SU-DHL-6 (cell line): Measurements from ENCODE around the gene ZNF30.

ENCODE experiments used
- H2AFZ ChIP-seq: fragments of 200-600 bp; sonication (generic); 2 replicates; pipeline ENCODE4 v1.6.1; 2014; ENCODE audit warnings: low read depth, mild to moderate bottlenecking, moderate library complexity, mixed read lengths, antibody characterized with exemption, low read length; ENCODE audit not compliant: severe bottlenecking
- H3F3A ChIP-seq: fragments of 200-600 bp; shearing (Covaris generic); 2 replicates; pipeline ENCODE4 v1.6.0; 2016; ENCODE audit warnings: antibody characterized with exemption, mild to moderate bottlenecking; ENCODE audit not compliant: insufficient read depth
- H3K27ac ChIP-seq: fragments of 200-600 bp; sonication (generic); 2 replicates; pipeline ENCODE4 v1.5.1; 2016; ENCODE audit warnings: low read depth, mild to moderate bottlenecking, low read length, moderate library complexity, mixed read lengths
- H3K27me3 ChIP-seq: fragments of 200-600 bp; sonication (generic), shearing (Covaris generic); 2 replicates; pipeline ENCODE4 v1.6.0; 2014; ENCODE audit warnings: mild to moderate bottlenecking, low read length
- H3K36me3 ChIP-seq: fragments of 200-600 bp; sonication (generic); 2 replicates; pipeline ENCODE4 v1.6.1; 2014; ENCODE audit warnings: mild to moderate bottlenecking, low read length, mixed read lengths
- H3K4me2 ChIP-seq: fragments of 300-600, 200-600 bp; shearing (Covaris generic), sonication (generic); 2 replicates; pipeline ENCODE4 v1.6.0; 2014; ENCODE audit warnings: low read length, low read depth, mild to moderate bottlenecking; ENCODE audit not compliant: poor library complexity, severe bottlenecking
- H3K4me3 ChIP-seq: fragments of 200-600 bp; sonication (generic); 2 replicates; pipeline ENCODE4 v1.5.1; 2014; ENCODE audit warnings: antibody characterized with exemption, low read length, mild to moderate bottlenecking, mixed read lengths; ENCODE audit not compliant: insufficient read depth, poor library complexity, severe bottlenecking
- H3K79me2 ChIP-seq: fragments of 200-600 bp; sonication (generic); 2 replicates; pipeline ENCODE4 v1.6.1; 2014; ENCODE audit warnings: mild to moderate bottlenecking, low read length, moderate library complexity; ENCODE audit not compliant: insufficient read depth
- H3K9ac ChIP-seq: fragments of 200-600 bp; sonication (generic); 2 replicates; pipeline ENCODE4 v1.7.0; 2014; ENCODE audit warnings: mild to moderate bottlenecking, low read length
- H3K9me2 ChIP-seq: fragments of 200-600 bp; sonication (generic); replicated peaks from 2 replicates; pipeline ENCODE4 v1.6.1; 2014; ENCODE audit warnings: low read length; ENCODE audit not compliant: insufficient read depth
- H3K9me3 ChIP-seq: fragments of 200-600 bp; sonication (generic); 2 replicates; pipeline ENCODE4 v1.6.1; 2014; ENCODE audit warnings: low read length, mixed read lengths; ENCODE audit not compliant: insufficient read depth
- H4K20me1 ChIP-seq: fragments of 200-600 bp; sonication (generic); 2 replicates; pipeline ENCODE4 v1.6.1; 2014; ENCODE audit warnings: low read depth, mild to moderate bottlenecking, antibody characterized with exemption, low read length, moderate library complexity, mixed read lengths
- EZH2phosphoT487 ChIP-seq: fragments of 200-600 bp; sonication (generic), shearing (Covaris generic); conservative IDR thresholded peaks from 2 replicates; pipeline ENCODE4 v1.6.1; 2018; ENCODE audit warnings: mild to moderate bottlenecking, antibody characterized with exemption, low read length, moderate library complexity, mixed read lengths
- TF ChIP-seq, protein P1 (sequence below): fragments of 200-600 bp; sonication (generic); IDR thresholded peaks from one replicate; pipeline ENCODE4 v1.5.1; 2017; ENCODE audit warnings: antibody characterized with exemption, mild to moderate bottlenecking, low read length, moderate library complexity; ENCODE audit not compliant: insufficient read depth, poor library complexity, severe bottlenecking

The ZNF30 gene

GRCh38 chr19:34994286-34994642 is 67.6 kb downstream of the ZNF30 start:
- H3K27me3 ChIP-seq = no peaks in the 10 kb centered on the region
- no peaks in the 10 kb centered on the region for H4K20me1 ChIP-seq
- no peaks in the 10 kb centered on the region for H3F3A ChIP-seq
- no peaks in the 10 kb centered on the region for H3K36me3 ChIP-seq
- H2AFZ ChIP-seq = no peak overlapping the region
- no peaks in the 10 kb centered on the region for H3K9me3 ChIP-seq
- H3K9me2 ChIP-seq = no peaks in the 10 kb centered on the region
- no peak overlapping the region for H3K27ac ChIP-seq
- H3K9ac ChIP-seq = no peak overlapping the region
- H3K4me2 ChIP-seq = no peak overlapping the region
- no peaks in the 10 kb centered on the region for H3K79me2 ChIP-seq
- TF ChIP-seq, protein P1, sequence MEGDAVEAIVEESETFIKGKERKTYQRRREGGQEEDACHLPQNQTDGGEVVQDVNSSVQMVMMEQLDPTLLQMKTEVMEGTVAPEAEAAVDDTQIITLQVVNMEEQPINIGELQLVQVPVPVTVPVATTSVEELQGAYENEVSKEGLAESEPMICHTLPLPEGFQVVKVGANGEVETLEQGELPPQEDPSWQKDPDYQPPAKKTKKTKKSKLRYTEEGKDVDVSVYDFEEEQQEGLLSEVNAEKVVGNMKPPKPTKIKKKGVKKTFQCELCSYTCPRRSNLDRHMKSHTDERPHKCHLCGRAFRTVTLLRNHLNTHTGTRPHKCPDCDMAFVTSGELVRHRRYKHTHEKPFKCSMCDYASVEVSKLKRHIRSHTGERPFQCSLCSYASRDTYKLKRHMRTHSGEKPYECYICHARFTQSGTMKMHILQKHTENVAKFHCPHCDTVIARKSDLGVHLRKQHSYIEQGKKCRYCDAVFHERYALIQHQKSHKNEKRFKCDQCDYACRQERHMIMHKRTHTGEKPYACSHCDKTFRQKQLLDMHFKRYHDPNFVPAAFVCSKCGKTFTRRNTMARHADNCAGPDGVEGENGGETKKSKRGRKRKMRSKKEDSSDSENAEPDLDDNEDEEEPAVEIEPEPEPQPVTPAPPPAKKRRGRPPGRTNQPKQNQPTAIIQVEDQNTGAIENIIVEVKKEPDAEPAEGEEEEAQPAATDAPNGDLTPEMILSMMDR = no peak
- no peak for TF ChIP-seq EZH2phosphoT487
- no peak overlapping the region for H3K4me3 ChIP-seq
